ENCODE data around the gene ATP4A.
A peak's percentile ranks its signal among the peaks of the same experiment; 100 is the strongest.
"Not testable (repeated sequence)": the region's sequence is repeated elsewhere in the genome, so short reads cannot be mapped to it uniquely, and the experiment has no call there.

Gene ATP4A

DNA sequence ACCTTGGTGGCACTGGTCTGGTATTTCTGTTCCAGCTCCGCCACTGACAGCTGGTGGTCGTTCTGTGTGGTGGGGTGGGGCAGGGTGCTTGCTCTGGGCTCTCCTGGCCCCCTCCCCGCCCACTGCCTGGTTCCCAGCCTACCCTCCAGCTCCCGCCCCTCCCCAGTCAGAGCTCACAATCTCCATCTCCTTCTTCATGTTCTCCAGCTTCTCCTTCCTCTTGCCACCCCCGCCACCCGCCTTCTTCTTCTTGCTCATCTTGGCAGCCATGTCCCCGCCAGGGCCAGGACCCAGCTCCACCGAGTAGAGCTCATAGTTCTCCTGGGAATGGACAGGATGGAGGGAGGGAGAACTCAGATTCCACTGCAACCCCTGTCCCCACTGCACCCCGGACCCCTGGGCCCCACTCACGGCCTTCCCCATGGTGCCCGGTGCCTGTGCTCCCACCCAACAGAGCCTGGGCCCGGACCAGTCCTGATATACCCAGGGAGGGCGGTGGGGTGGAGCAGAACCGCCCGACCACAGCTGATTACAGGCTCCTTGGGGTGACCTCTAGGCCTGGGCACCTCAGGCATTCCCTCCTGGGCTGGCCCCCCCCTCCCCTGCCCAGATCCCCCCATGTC lies at the start of gene ATP4A:
ATP4A (minus strand) TSS at position 452 of the 623 bp plus-strand sequence; CDS start at position 423, 29 bp downstream.
- Histone ChIP-seq H3K4me3 (ENCODE audit: low read depth in 1 of 2, low read length in 2 of 2) (no peak within 1 kb of the TSS), H3K4me1 (ENCODE audit: control insufficient read depth in 1 of 2, insufficient read depth in 2 of 2, low read length in 2 of 2) (no peaks in the 10 kb centered on the region), H3K36me3 (ENCODE audit: control insufficient read depth in 1 of 2, insufficient read depth in 2 of 2, low read length in 2 of 2) (no peaks in the 10 kb centered on the region), H3K9ac (ENCODE audit: low read depth in 1 of 2, low read length in 2 of 2) (no peak within 1 kb of the TSS), H3K9me3 (ENCODE audit: control insufficient read depth in 1 of 2, low read length in 2 of 2) (no peaks in the 10 kb centered on the region), H3K27me3 (ENCODE audit: control insufficient read depth in 1 of 2, insufficient read depth in 2 of 2, low read length in 2 of 2) (peaks cover 20 to 26% of the 10 kb centered on the region in 2 donors), H3K27ac (ENCODE audit: low read depth, low read length) (no peak within 1 kb of the TSS)

DNA sequence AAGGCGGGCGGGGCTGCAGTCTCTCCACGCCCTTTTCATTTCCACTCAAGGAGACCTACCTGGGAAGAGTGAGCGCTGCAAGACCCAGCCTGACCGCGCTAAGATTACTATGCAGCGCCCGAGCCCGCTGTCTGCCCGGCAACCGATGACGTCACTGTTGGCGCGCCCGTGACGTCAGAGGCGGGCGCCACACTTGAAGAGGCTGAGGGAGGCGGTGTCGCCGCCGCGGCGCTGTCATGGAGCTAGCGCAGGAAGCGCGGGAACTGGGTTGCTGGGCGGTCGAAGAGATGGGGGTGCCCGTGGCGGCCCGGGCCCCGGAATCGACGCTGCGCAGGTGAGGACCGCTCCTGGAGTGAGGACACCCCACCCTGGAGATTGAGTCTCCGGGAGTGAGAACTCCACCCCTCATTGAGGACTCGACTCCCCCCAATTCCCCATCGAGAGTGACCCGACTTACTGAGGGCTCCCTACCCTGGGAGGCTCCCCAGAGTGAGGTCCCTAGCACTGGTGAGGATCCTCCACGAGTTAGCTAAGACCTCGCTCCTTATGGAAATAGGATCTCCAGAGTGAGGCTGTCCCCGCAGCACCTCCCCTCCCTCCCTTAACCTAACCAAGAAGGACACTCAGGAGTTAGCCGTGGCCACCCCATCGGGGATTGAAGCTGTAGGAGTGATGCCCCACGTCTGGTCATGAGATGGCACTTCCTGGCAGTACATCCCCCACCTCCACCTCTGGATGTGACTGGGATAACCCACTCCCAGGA lies 49.3 kb upstream of the ATP4A start, which contains the start of gene HAUS5:
HAUS5 (plus strand) TSS at position 177 of the 763 bp plus-strand sequence; CDS start at position 237, 60 bp downstream.
- Histone ChIP-seq H3K36me3 (ENCODE audit: control insufficient read depth in 1 of 2, insufficient read depth in 2 of 2, low read length in 2 of 2) (no peaks in the 10 kb centered on the region), H3K27me3 (ENCODE audit: control insufficient read depth in 1 of 2, insufficient read depth in 2 of 2, low read length in 2 of 2) (no peaks in the 10 kb centered on the region), H3K9me3 (ENCODE audit: control insufficient read depth in 1 of 2, low read length in 2 of 2) (no peaks in the 10 kb centered on the region), H3K27ac (ENCODE audit: low read depth, low read length) (no peak within 1 kb of the TSS), H3K4me1 (ENCODE audit: control insufficient read depth in 1 of 2, insufficient read depth in 2 of 2, low read length in 2 of 2) (peaks cover 12% of the 10 kb centered on the region in 2 donors), H3K9ac (ENCODE audit: low read depth in 1 of 2, low read length in 2 of 2) (peak within 1 kb of the TSS; percentile 89 to 94), H3K4me3 (ENCODE audit: low read depth in 1 of 2, low read length in 2 of 2) (peak within 1 kb of the TSS; percentile 87 to 97)

DNA sequence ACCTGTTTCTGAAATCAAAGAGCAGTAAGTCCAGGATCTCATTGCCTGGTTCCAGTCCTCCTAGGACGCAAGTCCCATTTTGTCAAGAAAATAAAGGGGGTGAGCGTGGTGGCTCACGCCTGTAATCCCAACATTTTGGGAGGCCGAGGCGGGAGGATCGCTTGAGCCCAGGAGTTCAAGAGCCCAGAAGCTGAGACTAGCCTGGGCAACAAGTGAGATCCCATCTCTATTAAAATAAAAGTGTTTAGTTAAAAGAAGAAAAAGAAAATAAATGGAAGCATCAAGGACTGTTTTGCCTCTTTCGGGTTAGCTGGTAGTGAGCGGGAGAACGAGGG lies 48.7 kb upstream of the ATP4A start:
- no peaks in the 10 kb centered on the region for H3K36me3 ChIP-seq (ENCODE audit: control insufficient read depth in 1 of 2, insufficient read depth in 2 of 2, low read length in 2 of 2)
- peaks cover 12% of the 10 kb centered on the region in 2 donors for H3K4me1 ChIP-seq (ENCODE audit: control insufficient read depth in 1 of 2, insufficient read depth in 2 of 2, low read length in 2 of 2)
- peak overlapping the region; percentile 13 to 89 for H3K9ac ChIP-seq (ENCODE audit: low read depth in 1 of 2, low read length in 2 of 2)
- no peaks in the 10 kb centered on the region for H3K9me3 ChIP-seq (ENCODE audit: control insufficient read depth in 1 of 2, low read length in 2 of 2)
- H3K4me3 ChIP-seq (ENCODE audit: low read depth in 1 of 2, low read length in 2 of 2), result peak overlapping the region; percentile 87 to 97
- H3K27me3 ChIP-seq (ENCODE audit: control insufficient read depth in 1 of 2, insufficient read depth in 2 of 2, low read length in 2 of 2), result no peaks in the 10 kb centered on the region
- H3K27ac ChIP-seq (ENCODE audit: low read depth, low read length), result no peak overlapping the region

DNA sequence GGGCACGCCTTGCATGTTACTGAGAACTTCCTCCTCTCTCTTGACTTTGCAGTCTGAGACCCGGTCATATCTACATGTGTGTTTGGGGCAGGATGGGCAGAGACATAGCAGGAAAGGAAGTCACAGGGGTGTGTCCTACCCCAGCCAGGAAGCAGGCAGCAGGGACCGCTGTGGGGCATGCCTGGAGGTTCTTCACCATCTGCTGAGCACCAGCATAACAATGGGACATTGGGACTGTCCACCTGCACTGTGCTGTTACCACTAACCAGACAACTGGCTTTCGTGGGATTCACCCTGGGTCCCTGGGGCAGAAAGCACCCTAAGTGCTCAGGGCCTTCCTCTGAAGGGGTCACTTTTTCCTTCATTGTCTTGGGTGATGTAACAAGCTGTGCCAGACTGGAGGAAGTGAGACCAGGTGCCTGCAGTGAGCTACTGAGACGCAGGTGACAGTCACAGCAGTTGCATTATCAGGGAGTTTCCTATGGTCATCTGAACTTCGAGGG lies 46.4 kb upstream of the ATP4A start:
- Histone ChIP-seq H3K4me3 (ENCODE audit: low read depth in 1 of 2, low read length in 2 of 2) (no peak overlapping the region), H3K27ac (ENCODE audit: low read depth, low read length) (no peak overlapping the region), H3K9ac (ENCODE audit: low read depth in 1 of 2, low read length in 2 of 2) (no peak overlapping the region), H3K27me3 (ENCODE audit: control insufficient read depth in 1 of 2, insufficient read depth in 2 of 2, low read length in 2 of 2) (no peaks in the 10 kb centered on the region), H3K36me3 (ENCODE audit: control insufficient read depth in 1 of 2, insufficient read depth in 2 of 2, low read length in 2 of 2) (no peaks in the 10 kb centered on the region), H3K9me3 (ENCODE audit: control insufficient read depth in 1 of 2, low read length in 2 of 2) (no peaks in the 10 kb centered on the region), H3K4me1 (ENCODE audit: control insufficient read depth in 1 of 2, insufficient read depth in 2 of 2, low read length in 2 of 2) (peaks cover 12% of the 10 kb centered on the region in 2 donors)

DNA sequence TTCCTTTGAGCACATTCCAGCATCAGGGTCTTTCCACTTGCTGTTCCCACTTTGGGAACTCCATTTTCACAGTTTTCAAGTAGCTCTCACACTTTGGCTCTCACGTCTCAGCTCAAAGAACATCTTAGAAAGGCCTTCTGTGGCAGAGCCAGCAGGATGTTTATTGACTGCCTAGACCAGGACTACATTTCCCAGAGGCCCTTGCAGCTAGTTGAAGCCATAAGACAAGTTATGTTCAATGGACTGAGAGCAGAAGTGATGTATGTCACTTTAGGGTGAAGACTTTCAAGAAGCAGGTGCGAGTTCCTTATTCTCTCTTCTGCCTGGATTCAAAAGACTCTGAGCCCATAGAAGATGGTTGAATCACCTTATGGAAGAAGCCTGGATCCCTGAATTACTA lies 44.8 kb upstream of the ATP4A start:
- H3K4me1 ChIP-seq (ENCODE audit: control insufficient read depth in 1 of 2, insufficient read depth in 2 of 2, low read length in 2 of 2), result peaks cover 11% of the 10 kb centered on the region in 2 donors
- no peak overlapping the region for H3K9ac ChIP-seq (ENCODE audit: low read depth in 1 of 2, low read length in 2 of 2)
- no peaks in the 10 kb centered on the region for H3K9me3 ChIP-seq (ENCODE audit: control insufficient read depth in 1 of 2, low read length in 2 of 2)
- no peaks in the 10 kb centered on the region for H3K27me3 ChIP-seq (ENCODE audit: control insufficient read depth in 1 of 2, insufficient read depth in 2 of 2, low read length in 2 of 2)
- no peak overlapping the region for H3K4me3 ChIP-seq (ENCODE audit: low read depth in 1 of 2, low read length in 2 of 2)
- no peaks in the 10 kb centered on the region for H3K36me3 ChIP-seq (ENCODE audit: control insufficient read depth in 1 of 2, insufficient read depth in 2 of 2, low read length in 2 of 2)
- H3K27ac ChIP-seq (ENCODE audit: low read depth, low read length), result no peak overlapping the region

DNA sequence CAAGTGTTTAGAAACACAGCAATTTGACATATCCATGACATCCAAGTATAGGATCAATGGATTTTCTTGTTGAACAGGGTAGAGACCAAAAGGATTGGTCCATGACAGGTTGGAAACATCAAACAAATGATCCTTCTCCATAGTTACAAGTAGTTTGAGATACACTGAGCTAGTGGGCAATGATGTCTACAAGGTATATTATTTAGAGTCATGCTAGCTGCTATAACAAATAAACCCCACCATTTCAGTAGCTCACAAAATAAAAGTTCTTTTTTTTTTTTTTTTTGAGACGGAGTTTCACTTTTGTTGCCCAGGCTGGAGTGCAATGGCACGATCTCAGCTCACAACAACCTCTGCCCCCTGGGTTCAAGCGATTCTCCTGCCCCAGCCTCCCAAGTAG lies 44.2 kb upstream of the ATP4A start:
- no peak overlapping the region for H3K4me3 ChIP-seq (ENCODE audit: low read depth in 1 of 2, low read length in 2 of 2)
- H3K4me1 ChIP-seq (ENCODE audit: control insufficient read depth in 1 of 2, insufficient read depth in 2 of 2, low read length in 2 of 2), result peaks cover 5 to 6% of the 10 kb centered on the region in 2 donors
- H3K36me3 ChIP-seq (ENCODE audit: control insufficient read depth in 1 of 2, insufficient read depth in 2 of 2, low read length in 2 of 2), result no peaks in the 10 kb centered on the region
- no peak overlapping the region for H3K27ac ChIP-seq (ENCODE audit: low read depth, low read length)
- H3K27me3 ChIP-seq (ENCODE audit: control insufficient read depth in 1 of 2, insufficient read depth in 2 of 2, low read length in 2 of 2), result no peaks in the 10 kb centered on the region
- H3K9ac ChIP-seq (ENCODE audit: low read depth in 1 of 2, low read length in 2 of 2), result no peak overlapping the region
- H3K9me3 ChIP-seq (ENCODE audit: control insufficient read depth in 1 of 2, low read length in 2 of 2), result no peaks in the 10 kb centered on the region

DNA sequence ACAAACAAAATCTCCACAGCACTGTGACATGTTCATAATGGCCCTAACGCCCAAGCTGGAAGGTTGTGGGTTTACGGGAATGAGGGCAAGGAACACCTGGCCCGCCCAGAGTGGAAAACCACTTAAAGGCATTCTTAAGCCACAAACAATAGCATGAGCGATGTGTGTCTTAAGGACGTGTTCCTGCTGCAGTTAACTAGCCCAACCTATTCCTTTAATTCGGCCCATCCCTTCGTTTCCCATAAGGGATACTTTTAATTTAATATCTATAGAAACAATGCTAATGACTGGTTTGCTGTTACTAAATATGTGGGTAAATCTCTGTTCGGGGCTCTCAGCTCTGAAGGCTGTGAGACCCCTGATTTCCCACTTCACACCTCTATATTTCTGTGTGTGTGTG lies 43.7 kb upstream of the ATP4A start:
- H3K4me1 ChIP-seq (ENCODE audit: control insufficient read depth in 1 of 2, insufficient read depth in 2 of 2, low read length in 2 of 2); H3K27ac ChIP-seq (ENCODE audit: low read depth, low read length); H3K9me3 ChIP-seq (ENCODE audit: control insufficient read depth in 1 of 2, low read length in 2 of 2); H3K4me3 ChIP-seq (ENCODE audit: low read depth in 1 of 2, low read length in 2 of 2); H3K27me3 ChIP-seq (ENCODE audit: control insufficient read depth in 1 of 2, insufficient read depth in 2 of 2, low read length in 2 of 2); H3K36me3 ChIP-seq (ENCODE audit: control insufficient read depth in 1 of 2, insufficient read depth in 2 of 2, low read length in 2 of 2); H3K9ac ChIP-seq (ENCODE audit: low read depth in 1 of 2, low read length in 2 of 2): not testable (repeated sequence)

DNA sequence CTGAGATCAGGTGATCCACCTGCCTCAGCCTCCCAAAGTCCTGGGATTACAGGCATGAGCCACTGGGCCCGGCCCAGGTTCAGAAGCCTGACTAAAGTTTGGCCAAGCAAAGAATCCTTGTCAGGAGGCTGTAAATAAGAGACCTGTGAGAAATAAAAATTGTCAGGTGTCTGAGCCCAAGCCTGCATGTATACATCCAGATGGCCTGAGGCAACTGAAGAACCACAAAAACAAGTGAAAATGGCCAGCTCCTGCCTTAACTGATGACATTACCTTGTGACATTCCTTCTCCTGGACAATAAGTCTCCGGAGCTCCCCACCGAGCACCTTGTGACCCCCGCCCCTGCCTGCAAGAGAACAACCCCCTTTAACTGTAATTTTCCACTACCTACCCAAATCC lies 41.0 kb upstream of the ATP4A start:
- H3K9ac ChIP-seq (ENCODE audit: low read depth in 1 of 2, low read length in 2 of 2); H3K4me1 ChIP-seq (ENCODE audit: control insufficient read depth in 1 of 2, insufficient read depth in 2 of 2, low read length in 2 of 2); H3K9me3 ChIP-seq (ENCODE audit: control insufficient read depth in 1 of 2, low read length in 2 of 2); H3K36me3 ChIP-seq (ENCODE audit: control insufficient read depth in 1 of 2, insufficient read depth in 2 of 2, low read length in 2 of 2); H3K4me3 ChIP-seq (ENCODE audit: low read depth in 1 of 2, low read length in 2 of 2); H3K27me3 ChIP-seq (ENCODE audit: control insufficient read depth in 1 of 2, insufficient read depth in 2 of 2, low read length in 2 of 2); H3K27ac ChIP-seq (ENCODE audit: low read depth, low read length): not testable (repeated sequence)

DNA sequence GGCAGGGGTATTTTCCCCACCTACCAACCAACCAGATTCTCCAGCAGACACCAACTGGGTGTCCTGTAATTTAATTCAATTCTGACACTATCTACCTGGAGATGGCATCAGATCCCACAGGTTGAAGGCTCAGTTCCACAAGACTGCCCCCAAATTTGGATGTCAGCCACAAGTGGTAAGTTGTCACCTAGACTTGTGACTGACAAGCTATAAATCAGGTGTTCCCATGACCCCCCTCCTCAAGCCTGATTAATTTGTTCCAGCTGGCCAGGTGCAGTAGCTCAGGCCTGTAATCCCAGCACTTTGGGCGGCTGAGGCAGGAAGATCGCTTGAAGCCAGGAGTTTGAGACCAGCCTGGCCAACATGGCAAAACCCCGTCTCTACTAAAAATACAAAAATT lies 38.5 kb upstream of the ATP4A start:
- Histone ChIP-seq H3K27me3 (ENCODE audit: control insufficient read depth in 1 of 2, insufficient read depth in 2 of 2, low read length in 2 of 2) (no peaks in the 10 kb centered on the region), H3K9ac (ENCODE audit: low read depth in 1 of 2, low read length in 2 of 2) (no peak overlapping the region), H3K4me3 (ENCODE audit: low read depth in 1 of 2, low read length in 2 of 2) (no peak overlapping the region), H3K9me3 (ENCODE audit: control insufficient read depth in 1 of 2, low read length in 2 of 2) (no peaks in the 10 kb centered on the region), H3K4me1 (ENCODE audit: control insufficient read depth in 1 of 2, insufficient read depth in 2 of 2, low read length in 2 of 2) (no peaks in the 10 kb centered on the region), H3K27ac (ENCODE audit: low read depth, low read length) (no peak overlapping the region), H3K36me3 (ENCODE audit: control insufficient read depth in 1 of 2, insufficient read depth in 2 of 2, low read length in 2 of 2) (no peaks in the 10 kb centered on the region)

DNA sequence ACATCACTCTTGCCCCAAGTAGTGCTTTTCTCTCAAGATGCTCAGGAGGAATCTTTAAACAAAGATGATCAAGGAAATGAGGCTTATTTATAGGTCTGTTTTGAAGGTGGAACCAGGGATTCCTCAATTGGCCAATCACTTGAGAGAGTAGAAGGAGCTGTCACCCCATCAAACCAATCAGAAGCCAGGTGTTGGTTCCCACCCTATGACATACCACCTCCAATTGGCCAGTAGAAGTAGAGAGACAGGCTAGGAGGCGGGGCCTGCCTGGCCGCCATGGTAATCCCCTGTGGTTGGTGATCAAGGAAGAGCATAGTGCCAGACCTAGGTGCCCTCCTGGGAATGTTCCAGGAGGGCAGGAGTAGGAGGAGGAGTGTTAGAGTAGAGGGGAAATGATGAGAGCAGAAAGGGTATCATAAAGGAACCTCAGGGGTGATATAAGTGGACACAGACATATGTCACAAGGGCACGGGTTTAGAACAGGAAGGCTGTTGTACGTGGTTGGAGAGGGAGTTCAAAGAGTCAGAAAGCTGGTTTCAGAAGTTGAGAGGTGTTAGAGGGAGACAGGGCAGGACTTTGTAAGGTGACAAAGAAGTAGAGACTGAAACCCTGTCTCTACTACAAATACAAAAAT lies 33.0 kb upstream of the ATP4A start:
- Histone ChIP-seq H3K27me3 (ENCODE audit: control insufficient read depth in 1 of 2, insufficient read depth in 2 of 2, low read length in 2 of 2) (no peaks in the 10 kb centered on the region), H3K9ac (ENCODE audit: low read depth in 1 of 2, low read length in 2 of 2) (no peak overlapping the region), H3K36me3 (ENCODE audit: control insufficient read depth in 1 of 2, insufficient read depth in 2 of 2, low read length in 2 of 2) (no peaks in the 10 kb centered on the region), H3K4me1 (ENCODE audit: control insufficient read depth in 1 of 2, insufficient read depth in 2 of 2, low read length in 2 of 2) (no peaks in the 10 kb centered on the region), H3K9me3 (ENCODE audit: control insufficient read depth in 1 of 2, low read length in 2 of 2) (no peaks in the 10 kb centered on the region), H3K4me3 (ENCODE audit: low read depth in 1 of 2, low read length in 2 of 2) (no peak overlapping the region), H3K27ac (ENCODE audit: low read depth, low read length) (no peak overlapping the region)

Measured in duodenal mucosa (tissue), 2 donors.